ENCODE results near the gene C11orf52. TPM values are rescaled to one million over a fixed set of nuclear protein-coding genes. Genes with fewer than 3 reads are reported as not detected.
"Not testable (repeated sequence)": the region's sequence is repeated elsewhere in the genome, so short reads cannot be mapped to it uniquely, and the experiment has no call there.

Gene C11orf52
- total and polyA plus RNA-seq, 2 of the 4 experiments (the other 2 are of a cell fraction), result 0.90 to 1.1 TPM

DNA sequence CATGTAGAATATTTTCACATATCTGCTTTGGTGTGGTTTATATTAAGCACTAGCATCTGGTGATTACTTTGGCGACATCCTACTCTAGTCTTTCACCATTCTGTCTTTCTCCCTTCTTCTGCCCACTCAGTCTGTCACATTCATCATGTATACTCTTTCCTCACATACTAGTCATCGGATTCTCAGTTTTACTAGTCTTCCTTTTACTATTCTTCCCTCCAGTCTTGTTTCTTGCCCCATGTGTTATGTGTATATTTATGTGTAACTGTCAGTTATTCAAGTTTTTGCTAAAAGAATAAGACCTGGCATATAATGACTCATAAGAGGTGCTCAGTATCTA is 13.9 kb downstream of the C11orf52 start:
- Histone ChIP-seq H3K9me3 (ENCODE audit: control insufficient read depth, insufficient read depth, low read length) (no peaks in the 10 kb centered on the region), H3K27me3 (ENCODE audit: control insufficient read depth, insufficient read depth, low read length) (no peaks in the 10 kb centered on the region), H4K91ac (ENCODE audit: insufficient read depth, low read depth, low read length) (no peak overlapping the region), H3K9me1 (ENCODE audit: insufficient read depth, low read length) (peaks cover 8% of the 10 kb centered on the region), H2BK120ac (ENCODE audit: low read depth, low read length) (no peak overlapping the region; the same call in 1 of the 2 replicates), H3K36me3 (ENCODE audit: control insufficient read depth, insufficient read depth, low read length) (no peaks in the 10 kb centered on the region), H3K18ac (ENCODE audit: low read depth, low read length) (no peak overlapping the region), H3K4me2 (ENCODE audit: low read depth, low read length) (no peak overlapping the region), H3K23ac (ENCODE audit: low read depth, low read length) (no peak overlapping the region), H3K14ac (replicated peaks; ENCODE audit: low read depth, low read length) (no peak overlapping the region), H4K5ac (ENCODE audit: low read depth, low read length) (no peak overlapping the region), H2AFZ (replicated peaks; ENCODE audit: low read length, poor library complexity) (no peak overlapping the region), H4K20me1 (ENCODE audit: insufficient read depth, low read length) (no peaks in the 10 kb centered on the region), H3K79me1 (ENCODE audit: low read depth in 1 of 2, low read length in 2 of 2) (peaks cover 4 to 10% of the 10 kb centered on the region in 2 experiments; a peak in 3 of 4 replicates), H3K56ac (ENCODE audit: extremely low read depth, insufficient read depth, low read length) (no peak overlapping the region), H2BK5ac (ENCODE audit: low read depth, low read length, poor library complexity, severe bottlenecking) (no peak overlapping the region), H3K4ac (ENCODE audit: low read depth, low read length) (no peak overlapping the region), H3K9ac (ENCODE audit: low read depth, low read length) (no peak overlapping the region), H2AK5ac (ENCODE audit: low read depth, low read length) (no peak overlapping the region), H4K8ac (ENCODE audit: low read depth in 2 of 2, low read length in 2 of 2) (no peak overlapping the region), H2BK20ac (ENCODE audit: low read depth, low read length) (no peak overlapping the region), H3K27ac (ENCODE audit: insufficient read depth, low read length) (no peak overlapping the region), H2AK9ac (replicated peaks; ENCODE audit: low read depth, low read length, poor library complexity) (no peak overlapping the region), H3K4me1 (ENCODE audit: control insufficient read depth, insufficient read depth, low read length) (peaks cover 16% of the 10 kb centered on the region), H2BK15ac (ENCODE audit: low read depth, low read length) (no peak overlapping the region), H3K4me3 (ENCODE audit: insufficient read depth, low read depth, low read length) (no peak overlapping the region)
- intact Hi-C loops (cut with micrococcal nuclease), result loop anchor here (1.0 to 5.0 kb wide), 3 partner anchors 53 to 345 kb away; partner anchors contain the start of genes CFAP68 and FDXACB1
- WGBS, 2 experiments (ENCODE audit: extremely low coverage in 2 of 2, insufficient read length in 1 of 2), result no CpG with 5 or more reads among the region's 2 CpGs
- ATAC-seq (ENCODE audit: low read depth) (no peak), DNase-seq (peak; percentile 28)
- BruUV-seq (replicated peaks), result no TSS peak
- TF ChIP-seq SMC3 (IDR thresholded peaks at IDR 0.05; ENCODE audit: low read depth, low read length) (no peak), FOS (IDR thresholded peaks at IDR 0.05; ENCODE audit: low read depth, low read length) (no peak), CEBPB (IDR thresholded peaks at IDR 0.05; ENCODE audit: low read depth, low read length) (peak; percentile 21; the same call in 1 of the 2 replicates), RCOR1 (IDR thresholded peaks at IDR 0.05; ENCODE audit: insufficient replicate concordance, low read length) (no peak), NFE2L2 (IDR thresholded peaks at IDR 0.05; ENCODE audit: low read depth, low read length) (no peak), RAD21 (IDR thresholded peaks at IDR 0.05; ENCODE audit: low read length) (no peak)
- ChIA-PET POLR2A (ENCODE audit: unreplicated experiment) (no interaction called here), CTCF (interaction anchor here (1.3 to 3.3 kb wide), 4 partner anchors 12 to 80 kb away, joined by 4 to 13 read pairs (median 5); no protein-coding TSS in a partner anchor)
- dilution Hi-C loops (cut with HindIII; ENCODE audit: low sequenced_read_pairs, unreplicated experiment), result no loop called here
- in situ Hi-C loops (cut with MboI; ENCODE audit: low sequenced_read_pairs), result no loop called here

DNA sequence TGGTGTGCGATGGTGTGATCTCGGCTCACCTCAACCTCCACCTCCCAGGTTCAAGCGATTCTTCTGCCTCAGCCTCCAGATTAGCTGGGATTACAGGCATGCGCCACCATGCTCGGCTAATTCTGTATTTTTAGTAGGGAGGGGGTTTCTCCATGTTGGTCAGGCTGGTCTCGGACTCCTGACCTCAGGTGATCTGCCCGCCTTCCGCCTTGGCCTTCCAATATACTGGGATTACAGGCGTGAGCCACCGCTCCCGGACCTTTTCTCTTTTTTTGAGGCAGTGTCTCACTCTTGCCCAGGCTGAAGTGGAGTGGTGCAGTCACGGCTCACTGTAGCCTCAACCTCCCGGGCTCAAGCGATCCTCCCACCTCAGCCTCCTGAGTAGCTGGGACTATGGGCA is 14.5 kb downstream of the C11orf52 start:
- BruUV-seq (replicated peaks), result not testable (repeated sequence)

More for the DNA sequence above, 14.5 kb downstream of the C11orf52 start:
- H3K27me3 ChIP-seq (ENCODE audit: control insufficient read depth, insufficient read depth, low read length); DNase-seq; H3K9me3 ChIP-seq (ENCODE audit: control insufficient read depth, insufficient read depth, low read length); ATAC-seq (ENCODE audit: low read depth); H3K18ac ChIP-seq (ENCODE audit: low read depth, low read length); H3K56ac ChIP-seq (ENCODE audit: extremely low read depth, insufficient read depth, low read length); H2BK5ac ChIP-seq (ENCODE audit: low read depth, low read length, poor library complexity, severe bottlenecking); H3K14ac ChIP-seq (replicated peaks; ENCODE audit: low read depth, low read length); dilution Hi-C loops (cut with HindIII; ENCODE audit: low sequenced_read_pairs, unreplicated experiment); H3K27ac ChIP-seq (ENCODE audit: insufficient read depth, low read length); H2BK120ac ChIP-seq (ENCODE audit: low read depth, low read length); H2AK5ac ChIP-seq (ENCODE audit: low read depth, low read length); H3K9ac ChIP-seq (ENCODE audit: low read depth, low read length); H4K20me1 ChIP-seq (ENCODE audit: insufficient read depth, low read length); H3K4me3 ChIP-seq (ENCODE audit: insufficient read depth, low read depth, low read length); POLR2A ChIA-PET (ENCODE audit: unreplicated experiment); H3K36me3 ChIP-seq (ENCODE audit: control insufficient read depth, insufficient read depth, low read length); H3K23ac ChIP-seq (ENCODE audit: low read depth, low read length); H3K4ac ChIP-seq (ENCODE audit: low read depth, low read length); H2BK20ac ChIP-seq (ENCODE audit: low read depth, low read length); H2BK15ac ChIP-seq (ENCODE audit: low read depth, low read length); H4K91ac ChIP-seq (ENCODE audit: insufficient read depth, low read depth, low read length); H2AK9ac ChIP-seq (replicated peaks; ENCODE audit: low read depth, low read length, poor library complexity); H4K8ac ChIP-seq (ENCODE audit: low read depth in 2 of 2, low read length in 2 of 2); H4K5ac ChIP-seq (ENCODE audit: low read depth, low read length); H2AFZ ChIP-seq (replicated peaks; ENCODE audit: low read length, poor library complexity); in situ Hi-C loops (cut with MboI; ENCODE audit: low sequenced_read_pairs); H3K4me2 ChIP-seq (ENCODE audit: low read depth, low read length): not testable (repeated sequence)
- CTCF ChIA-PET, result interaction anchor here (0.6 to 3.3 kb wide), 2 partner anchors 49 to 166 kb away, joined by 4 to 13 read pairs; no protein-coding TSS in a partner anchor
- intact Hi-C loops (cut with micrococcal nuclease), result loop anchor here (5.0 kb wide), 2 partner anchors 149 to 344 kb away; no protein-coding TSS in a partner anchor
- Histone ChIP-seq H3K4me1 (ENCODE audit: control insufficient read depth, insufficient read depth, low read length) (peaks cover 21% of the 10 kb centered on the region), H3K79me1 (ENCODE audit: low read depth in 1 of 2, low read length in 2 of 2) (peaks cover 9 to 16% of the 10 kb centered on the region in 2 experiments; a peak in 3 of 4 replicates), H3K9me1 (ENCODE audit: insufficient read depth, low read length) (peaks cover 14% of the 10 kb centered on the region)
- 96% methylated on average over 3 of the region's 14 CpGs; no CpG with 5 or more reads in 1 of the 2 experiments for WGBS, 2 experiments (ENCODE audit: extremely low coverage in 2 of 2, insufficient read length in 1 of 2)
